Measurements from ENCODE around the gene NR1D1.
"Not testable (repeated sequence)": the region's sequence is repeated elsewhere in the genome, so short reads cannot be mapped to it uniquely, and the experiment has no call there.

NR1D1 gene
- 4.8 to 12.0 (median 6.1) reads per million in 4 experiments for total RNA-seq

- no peak for DNase-seq
Observed at GRCh38 chr17:40100419-40100668, at the start of gene NR1D1. Gene NR1D1, minus strand, starts transcription at chr17:40100589. Its CDS starts 495 bp downstream, at chr17:40100094.

GRCh38 chr17:40148527-40148926, 48.1 kb upstream of the NR1D1 start:
- DNase-seq = no peak

DNA sequence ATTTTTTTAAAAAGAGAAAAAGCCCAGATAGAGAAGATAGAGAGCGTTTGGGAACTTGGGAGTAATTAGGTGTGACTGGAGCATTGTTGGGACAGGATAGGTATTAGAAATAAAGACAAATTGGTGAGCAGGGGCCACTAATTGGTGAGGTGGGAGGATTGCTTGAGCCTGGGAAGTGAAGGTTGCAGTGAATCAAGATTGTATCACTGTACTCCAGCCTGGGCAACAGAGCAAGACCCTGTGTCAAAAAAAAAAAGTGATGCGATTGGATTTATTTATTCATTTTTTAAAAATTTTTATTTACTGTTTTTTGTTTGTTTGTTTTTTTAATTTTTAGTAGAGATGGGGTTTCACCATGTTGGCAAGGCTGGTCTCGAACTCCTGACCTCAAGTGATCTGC, 45.1 kb upstream of the NR1D1 start:
- no peak for DNase-seq

DNA sequence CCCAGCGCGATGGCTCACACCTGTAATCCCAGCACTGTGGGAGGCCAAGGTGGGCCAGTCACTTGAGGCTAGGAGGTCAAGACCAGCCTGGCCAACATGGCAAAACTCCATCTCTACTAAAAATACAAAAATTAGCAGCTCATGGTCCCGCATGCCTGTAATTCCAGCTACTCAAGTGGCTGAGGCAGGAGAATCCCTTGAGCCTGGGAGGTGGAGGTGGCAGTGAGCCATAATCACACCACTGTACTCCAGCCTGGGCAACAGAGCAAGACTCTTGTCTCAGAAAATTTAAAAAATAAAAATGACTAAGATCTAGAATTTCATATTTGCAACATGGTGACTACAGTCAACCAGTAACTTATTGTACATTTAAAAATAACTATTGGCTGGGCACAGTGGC, 42.8 kb upstream of the NR1D1 start:
- not testable (repeated sequence) for DNase-seq

DNA sequence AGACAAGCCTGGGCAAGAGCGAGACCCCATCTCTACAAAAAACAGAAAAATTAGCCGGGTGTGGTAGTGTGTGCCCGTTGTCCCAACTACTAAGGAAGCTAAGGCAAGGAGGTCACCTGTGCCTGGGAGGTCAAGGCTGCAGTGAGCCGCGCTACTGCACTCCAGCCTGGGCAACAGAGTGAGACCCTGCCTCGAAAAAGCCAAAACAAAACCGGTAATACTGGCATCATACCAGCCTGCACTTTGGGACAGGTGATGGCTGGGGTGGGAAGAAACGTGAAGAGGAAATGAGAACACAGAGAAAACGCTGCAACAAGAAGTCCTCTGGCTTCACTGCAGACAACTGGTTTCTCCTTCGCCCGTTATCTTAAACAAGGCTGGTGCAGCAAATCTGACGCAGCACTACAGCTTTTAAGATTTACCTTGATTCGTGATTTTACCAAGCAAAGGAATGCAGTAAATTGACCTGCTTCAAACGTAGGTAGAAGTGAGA, 39.2 kb upstream of the NR1D1 start:
- DNase-seq = no peak

DNA sequence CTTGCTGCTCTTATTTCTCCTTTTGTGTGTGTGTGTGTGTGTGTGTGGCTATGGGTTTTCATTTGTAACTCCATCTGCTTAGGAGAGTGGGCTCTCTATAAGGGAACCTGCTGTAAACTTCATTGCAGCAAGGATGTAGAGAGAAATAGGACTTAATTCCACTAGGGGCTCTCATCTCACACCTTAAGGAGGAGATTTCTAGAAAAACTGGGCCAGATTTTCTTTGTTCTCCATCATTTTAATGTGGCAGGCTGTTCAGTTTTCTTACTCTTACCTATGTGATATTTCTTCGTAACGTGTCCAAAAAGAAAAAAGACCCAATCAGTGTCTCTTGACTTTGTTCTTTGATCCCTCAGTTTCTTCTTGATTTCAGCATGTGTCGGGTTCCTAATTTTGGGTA, 35.4 kb upstream of the NR1D1 start:
- no peak for DNase-seq

- DNase-seq = no peak
Observed at GRCh38 chr17:40134184-40134583, 33.8 kb upstream of the NR1D1 start.

DNA sequence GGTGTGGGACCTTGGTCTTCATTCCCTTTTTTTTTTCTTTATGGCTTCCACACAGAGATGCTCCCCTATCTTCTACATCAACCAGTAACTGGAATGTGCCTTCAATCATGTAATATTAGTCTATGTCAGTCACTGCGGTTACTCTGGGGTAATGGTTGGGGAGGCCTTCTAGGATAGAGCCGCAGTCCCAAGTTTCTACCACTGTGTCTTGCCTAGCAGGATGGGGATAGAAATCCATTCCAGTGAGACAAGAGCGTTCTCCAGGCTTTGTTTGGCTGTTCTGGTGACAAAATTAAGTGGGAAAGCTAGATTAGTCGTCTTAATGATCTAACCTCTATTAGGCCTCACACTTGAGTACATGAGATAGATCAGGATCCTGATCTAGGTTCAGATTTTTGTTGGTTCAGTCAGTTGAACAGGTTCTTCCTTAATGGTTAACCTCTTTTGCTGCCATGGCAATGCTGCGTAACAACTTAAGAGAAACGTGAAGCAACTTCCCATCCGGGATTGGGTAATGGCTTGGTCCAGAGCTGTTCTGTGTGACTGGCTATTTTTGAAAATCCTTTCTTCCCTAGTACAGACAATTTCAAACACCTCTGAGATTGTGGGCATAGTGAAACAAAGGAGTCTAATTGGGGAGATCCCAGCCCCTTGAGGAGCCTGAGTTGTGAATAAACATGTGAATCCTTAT, 30.1 kb upstream of the NR1D1 start:
- no peak for DNase-seq

DNA sequence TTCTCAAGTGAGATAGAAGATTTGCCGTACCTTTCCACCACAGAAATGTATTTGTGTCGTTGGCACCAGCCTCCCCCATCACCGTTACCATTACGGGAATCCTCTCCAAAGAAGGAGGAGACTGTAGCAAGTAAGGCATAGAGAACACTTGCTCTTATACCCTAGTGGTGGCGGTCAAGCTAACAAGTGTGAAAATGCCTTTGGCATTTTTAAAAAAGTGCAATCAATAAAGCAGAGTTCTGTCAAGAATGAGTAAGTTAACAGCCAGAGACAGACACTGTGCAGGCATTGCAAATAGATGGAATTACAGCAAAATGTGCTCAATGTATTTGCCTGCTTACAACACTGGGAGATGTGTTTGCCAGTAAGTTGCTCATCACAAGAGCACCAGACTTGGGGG, 29.1 kb upstream of the NR1D1 start:
- DNase-seq = no peak

DNA sequence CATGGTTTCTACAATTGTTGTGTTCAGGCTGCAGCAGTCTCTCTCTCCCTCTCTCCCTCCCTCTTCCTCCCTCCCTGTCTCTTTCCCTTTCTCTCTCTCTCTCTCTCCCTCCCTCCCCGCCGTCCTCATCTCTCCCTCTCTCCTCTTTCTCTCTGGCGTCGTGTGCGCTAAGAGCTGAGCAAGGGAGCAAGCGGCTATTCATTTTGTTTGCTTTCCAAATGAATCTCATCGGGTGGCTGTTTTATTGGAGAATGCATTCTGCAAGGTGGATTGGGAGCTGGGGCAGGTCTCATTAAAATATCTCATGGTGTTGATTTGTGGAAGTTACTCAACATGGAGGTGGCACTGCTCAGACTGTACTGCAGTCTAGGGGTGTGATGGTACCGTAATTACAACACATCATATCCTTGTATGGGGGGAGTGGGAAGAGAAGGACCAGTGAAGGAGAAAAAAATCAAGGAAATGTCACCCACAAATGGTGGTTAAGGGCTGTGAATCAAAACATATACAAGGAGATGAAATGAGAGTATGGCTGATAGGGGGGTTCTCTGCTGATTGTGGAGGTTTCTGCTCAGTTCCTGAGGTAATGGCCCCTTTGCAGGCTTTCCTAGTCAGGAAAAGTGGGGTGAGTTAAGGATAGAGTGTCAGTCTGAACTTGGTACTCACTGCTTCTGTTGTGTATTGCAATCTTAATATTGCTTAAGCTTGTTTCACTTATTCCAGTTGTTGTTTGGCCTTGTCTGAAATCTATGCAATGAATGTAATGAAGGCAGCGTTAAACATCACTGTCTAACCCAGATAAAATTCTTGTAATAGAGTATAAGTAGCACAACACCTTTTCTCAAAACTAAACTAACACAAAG, 24.1 kb upstream of the NR1D1 start:
- DNase-seq = no peak

GRCh38 chr17:40123811-40124114, 23.4 kb upstream of the NR1D1 start:
- DNase-seq = no peak

DNA sequence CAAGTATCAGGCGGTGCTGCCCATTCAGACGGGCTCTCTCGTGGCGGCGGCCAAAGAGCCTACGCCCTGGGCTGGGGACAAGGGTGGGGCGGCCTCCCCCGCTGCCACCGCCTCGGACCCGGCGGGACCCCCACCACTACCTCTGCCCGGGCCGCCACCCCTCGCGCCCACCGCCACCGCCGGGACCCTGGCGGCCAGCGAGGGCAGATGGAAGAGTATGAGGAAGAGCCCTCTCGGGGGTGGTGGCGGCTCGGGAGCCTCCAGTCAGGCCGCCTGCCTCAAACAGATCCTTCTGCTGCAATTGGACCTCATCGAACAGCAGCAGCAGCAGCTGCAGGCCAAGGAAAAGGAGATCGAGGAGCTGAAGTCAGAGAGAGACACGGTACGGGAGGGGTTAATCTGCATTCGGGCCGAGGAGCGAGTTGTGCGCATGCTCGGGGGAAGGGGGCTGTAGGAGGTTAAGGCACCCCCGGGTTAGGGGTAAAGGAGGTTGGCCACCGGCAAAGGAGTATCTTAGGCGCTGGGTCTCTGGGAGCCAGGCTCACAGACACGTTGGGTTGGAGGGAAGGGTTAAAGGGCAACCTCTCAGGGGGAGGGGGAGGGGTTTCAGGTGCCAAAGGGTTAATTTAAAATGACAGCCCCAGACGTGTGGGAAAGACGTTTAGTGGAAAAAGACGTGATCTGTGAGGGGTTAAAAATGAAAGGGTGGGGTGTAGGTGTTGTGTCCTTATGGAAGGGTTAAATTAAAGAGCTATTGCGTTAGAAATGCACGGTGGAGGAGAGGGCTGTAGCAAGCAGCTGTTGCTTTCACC, 22.8 kb upstream of the NR1D1 start:
- peak; percentile 34 for DNase-seq

- no peak for DNase-seq
Observed at GRCh38 chr17:40122136-40122998, 22.0 kb upstream of the NR1D1 start.

DNA sequence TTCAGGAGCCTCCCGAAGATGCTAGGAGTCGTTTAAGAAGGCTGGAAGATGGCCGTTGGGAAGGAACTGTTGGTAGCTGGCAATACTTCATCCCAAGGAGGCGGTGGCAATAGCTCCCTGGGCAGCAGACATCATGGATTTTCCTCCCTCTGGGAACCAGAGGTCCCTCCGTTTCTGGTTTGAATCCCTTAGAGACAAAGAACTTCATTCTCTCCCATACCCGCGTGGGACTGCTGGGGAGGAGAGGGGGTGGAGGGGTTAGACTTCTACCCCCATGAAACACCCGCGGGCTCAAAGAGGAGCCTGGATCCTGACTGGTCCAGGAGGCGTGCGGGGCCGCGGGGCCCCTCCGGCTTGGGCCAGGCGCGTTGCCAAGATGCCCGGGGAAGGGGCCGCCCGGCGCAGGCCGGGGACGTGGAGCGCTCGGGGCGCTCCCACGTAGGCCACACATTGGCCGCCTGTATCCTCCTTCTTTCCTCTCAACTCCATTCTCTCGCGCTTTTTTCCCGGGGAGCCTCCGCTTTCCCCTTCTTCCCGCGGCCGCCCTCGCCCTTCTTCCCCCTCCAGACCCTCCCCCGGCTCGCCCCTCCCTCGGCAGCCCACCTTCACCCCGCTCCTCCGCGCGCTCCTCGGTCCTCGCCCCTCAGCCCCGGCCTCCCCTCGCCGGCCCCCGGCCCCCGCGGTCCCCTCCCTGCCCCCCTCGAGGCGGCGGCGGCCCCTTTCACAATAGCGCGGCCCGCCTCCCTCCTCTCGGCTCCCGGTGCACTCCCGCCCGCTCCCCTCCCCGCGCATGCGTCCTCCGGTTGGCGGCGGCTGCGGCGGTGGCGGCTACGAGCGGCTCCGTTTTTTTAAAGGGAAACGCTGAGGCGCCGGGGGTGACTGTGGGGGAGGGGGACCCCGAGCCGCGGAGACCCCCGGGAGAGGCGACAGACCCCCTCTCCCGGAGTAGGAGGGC, 21.1 kb upstream of the NR1D1 start, which contains the start of gene MSL1:
MSL1 (plus strand) TSS at position 791 of the 955 bp plus-strand sequence. CDS start 642 bp downstream, outside the sequence.
- peak; percentile 79 for DNase-seq

DNA sequence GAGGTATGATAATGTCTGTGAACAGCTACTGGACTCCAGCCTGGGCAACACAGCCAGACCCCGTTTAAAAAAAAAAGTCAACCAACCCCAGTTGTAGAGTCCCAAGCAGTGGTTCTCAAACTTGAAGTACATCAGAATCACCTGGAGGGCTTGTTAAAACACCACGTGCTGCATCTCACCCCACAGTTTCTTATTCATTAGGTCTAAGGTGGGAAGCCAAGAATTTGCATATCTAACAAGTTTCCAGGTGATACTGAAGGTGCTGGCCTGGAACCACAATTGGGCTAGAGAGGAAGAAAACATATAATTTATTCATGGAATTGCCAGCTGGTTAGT, 14.7 kb upstream of the NR1D1 start:
- no peak for DNase-seq

- no peak for DNase-seq
Observed at GRCh38 chr17:40113907-40114245, 13.5 kb upstream of the NR1D1 start.

- peak; percentile 88 for DNase-seq
Observed at GRCh38 chr17:40113110-40113906, 12.9 kb upstream of the NR1D1 start.

GRCh38 chr17:40112718-40113109, 12.3 kb upstream of the NR1D1 start:
- DNase-seq = no peak

GRCh38 chr17:40112191-40112711, 11.9 kb upstream of the NR1D1 start:
- no peak for DNase-seq
